ENCODE results near the gene CASKIN2. TPM values are rescaled to one million over a fixed set of nuclear protein-coding genes. Genes with fewer than 3 reads are reported as not detected.

The CASKIN2 gene
- total RNA-seq, 1 donor from 2014 or later = 34.3 TPM

DNA sequence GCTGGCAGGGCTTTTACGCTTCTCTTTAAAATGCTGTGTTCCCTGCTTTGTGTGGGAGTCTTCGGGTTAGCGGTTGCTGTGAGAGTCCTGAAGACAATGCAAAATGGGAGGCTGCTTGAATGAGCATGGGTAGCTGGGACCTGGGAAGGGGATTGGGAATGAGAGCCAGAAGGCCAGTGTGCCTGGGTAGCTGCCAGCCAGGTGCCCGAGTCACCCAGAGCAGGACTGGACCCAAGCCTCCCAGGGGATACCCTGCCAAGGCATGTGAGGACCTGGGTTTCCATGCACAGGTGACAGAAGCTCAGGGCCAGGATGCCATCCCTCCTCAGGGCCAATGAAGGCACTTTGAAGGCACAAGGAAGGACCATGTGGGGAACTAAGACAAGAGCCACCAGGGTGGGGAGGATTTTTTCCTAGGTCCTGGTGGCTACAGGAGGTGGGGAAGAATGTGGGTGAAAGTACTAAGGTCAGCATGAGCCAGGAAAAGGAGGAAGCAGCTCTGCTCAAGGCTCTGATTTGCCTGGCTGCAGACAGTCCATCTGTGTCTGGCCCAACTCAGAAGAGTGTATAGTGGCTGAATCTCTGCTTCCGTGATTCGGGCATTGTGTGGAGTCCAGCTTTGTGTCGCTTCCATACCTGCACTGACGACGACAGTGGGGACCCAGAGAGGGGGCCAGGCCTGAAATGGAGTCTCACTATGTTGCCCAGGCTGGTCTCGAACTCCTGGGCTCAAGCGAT, 38.4 kb downstream of the CASKIN2 start:
- Histone ChIP-seq H3K4me1 (peaks cover 85% of the 10 kb centered on the region), H3K27me3 (ENCODE audit: low read depth) (no peaks in the 10 kb centered on the region), H3K4me3 (peak overlapping the region; percentile 46), H3K36me3 (peaks cover 13% of the 10 kb centered on the region), H3K27ac (replicated peaks) (peak overlapping the region; percentile 88), H3K9me3 (replicated peaks) (no peaks in the 10 kb centered on the region)
- TF ChIP-seq, protein P1, sequence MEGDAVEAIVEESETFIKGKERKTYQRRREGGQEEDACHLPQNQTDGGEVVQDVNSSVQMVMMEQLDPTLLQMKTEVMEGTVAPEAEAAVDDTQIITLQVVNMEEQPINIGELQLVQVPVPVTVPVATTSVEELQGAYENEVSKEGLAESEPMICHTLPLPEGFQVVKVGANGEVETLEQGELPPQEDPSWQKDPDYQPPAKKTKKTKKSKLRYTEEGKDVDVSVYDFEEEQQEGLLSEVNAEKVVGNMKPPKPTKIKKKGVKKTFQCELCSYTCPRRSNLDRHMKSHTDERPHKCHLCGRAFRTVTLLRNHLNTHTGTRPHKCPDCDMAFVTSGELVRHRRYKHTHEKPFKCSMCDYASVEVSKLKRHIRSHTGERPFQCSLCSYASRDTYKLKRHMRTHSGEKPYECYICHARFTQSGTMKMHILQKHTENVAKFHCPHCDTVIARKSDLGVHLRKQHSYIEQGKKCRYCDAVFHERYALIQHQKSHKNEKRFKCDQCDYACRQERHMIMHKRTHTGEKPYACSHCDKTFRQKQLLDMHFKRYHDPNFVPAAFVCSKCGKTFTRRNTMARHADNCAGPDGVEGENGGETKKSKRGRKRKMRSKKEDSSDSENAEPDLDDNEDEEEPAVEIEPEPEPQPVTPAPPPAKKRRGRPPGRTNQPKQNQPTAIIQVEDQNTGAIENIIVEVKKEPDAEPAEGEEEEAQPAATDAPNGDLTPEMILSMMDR (IDR thresholded peaks at IDR 0.05; ENCODE audit: borderline replicate concordance) = no peak
- intact Hi-C loops (cut with micrococcal nuclease) = no loop called here
- DNase-seq = no peak

DNA sequence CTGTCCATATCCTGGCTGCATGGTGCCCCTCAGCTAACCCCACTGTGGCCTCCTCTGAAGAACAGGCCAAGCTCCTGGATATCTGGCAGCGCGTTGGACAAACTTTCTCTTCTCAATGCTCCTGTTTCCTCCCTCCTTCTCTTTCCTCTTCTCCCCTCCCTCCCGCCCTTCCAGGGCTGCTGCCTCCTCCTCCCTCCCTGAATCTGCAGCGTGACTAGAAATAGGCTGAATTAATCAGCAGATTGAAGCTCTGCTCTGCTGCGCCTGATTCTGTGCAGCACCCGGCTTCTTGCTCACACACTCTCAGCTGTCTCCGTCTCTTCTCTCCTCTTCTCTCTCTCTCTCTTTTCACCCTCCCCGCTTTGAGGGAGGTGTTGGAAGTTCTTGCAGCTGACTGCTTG, 39.1 kb downstream of the CASKIN2 start:
- peaks cover 16% of the 10 kb centered on the region for H3K36me3 ChIP-seq
- peak overlapping the region; percentile 88 for H3K27ac ChIP-seq (replicated peaks)
- DNase-seq = no peak
- H3K4me1 ChIP-seq = peaks cover 79% of the 10 kb centered on the region
- peak overlapping the region; percentile 46 for H3K4me3 ChIP-seq
- no peaks in the 10 kb centered on the region for H3K27me3 ChIP-seq (ENCODE audit: low read depth)
- TF ChIP-seq, protein P1 (IDR thresholded peaks at IDR 0.05; ENCODE audit: borderline replicate concordance) = no peak
- H3K9me3 ChIP-seq (replicated peaks) = no peaks in the 10 kb centered on the region
- intact Hi-C loops (cut with micrococcal nuclease) = no loop called here

DNA sequence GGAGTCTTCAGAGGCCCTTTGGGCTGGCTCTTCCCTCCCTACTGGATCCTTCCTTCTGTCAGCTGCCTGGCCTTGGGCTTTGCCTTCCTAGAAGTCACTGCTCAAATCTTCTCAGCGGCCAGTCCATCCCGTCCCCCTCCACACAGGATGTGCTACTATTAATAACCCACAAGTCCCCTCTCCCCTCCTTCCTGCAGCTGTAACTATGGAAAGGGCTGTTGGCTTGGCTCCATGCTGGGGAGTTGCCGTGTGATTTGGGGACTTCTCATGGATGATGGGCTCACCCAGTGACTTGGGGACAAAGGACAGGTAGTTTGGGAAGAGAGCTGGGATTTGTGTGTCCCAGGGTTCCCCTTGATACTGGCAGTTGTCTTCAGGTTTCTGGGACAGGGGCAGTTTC, 39.5 kb downstream of the CASKIN2 start:
- Histone ChIP-seq H3K36me3 (peaks cover 16% of the 10 kb centered on the region), H3K27ac (replicated peaks) (peak overlapping the region; percentile 88), H3K27me3 (ENCODE audit: low read depth) (no peaks in the 10 kb centered on the region), H3K9me3 (replicated peaks) (no peaks in the 10 kb centered on the region), H3K4me1 (peaks cover 75% of the 10 kb centered on the region), H3K4me3 (peak overlapping the region; percentile 46)
- TF ChIP-seq, protein P1 (IDR thresholded peaks at IDR 0.05; ENCODE audit: borderline replicate concordance) = no peak
- DNase-seq = peak; percentile 51
- intact Hi-C loops (cut with micrococcal nuclease) = no loop called here

DNA sequence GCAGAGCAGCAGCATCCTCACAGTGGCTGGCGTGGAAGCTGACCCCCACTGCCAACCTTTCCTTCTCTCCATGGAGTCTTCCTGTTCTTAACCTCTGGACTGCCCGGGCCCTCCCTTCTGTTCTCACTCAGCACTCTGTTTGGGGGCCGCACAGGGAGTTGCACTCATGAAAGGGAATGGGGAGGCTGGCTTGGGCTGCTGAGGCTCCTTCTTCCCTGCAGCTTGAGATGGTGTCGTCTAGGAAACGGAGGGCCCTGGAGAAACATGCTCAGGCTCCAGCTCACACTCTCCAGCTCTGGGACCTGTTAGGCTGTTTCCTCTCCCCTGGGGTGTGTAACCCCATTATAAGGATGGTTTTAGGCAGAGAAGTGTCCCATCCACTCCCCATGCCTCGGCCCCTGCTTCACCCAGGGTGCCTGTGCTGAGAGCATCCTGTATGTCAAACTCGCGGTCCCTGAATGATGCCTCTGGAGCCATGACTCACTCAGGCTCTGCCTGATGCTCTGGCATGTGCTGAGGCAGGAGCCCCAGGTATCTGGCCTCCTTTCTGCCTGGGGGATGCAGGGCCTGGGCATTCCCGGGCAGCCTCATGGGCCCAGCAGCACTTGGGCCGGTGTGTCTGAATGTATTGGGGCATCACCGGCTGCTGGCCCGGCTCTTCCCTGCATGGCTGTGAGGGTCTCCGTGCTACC, 40.0 kb downstream of the CASKIN2 start:
- Histone ChIP-seq H3K27me3 (ENCODE audit: low read depth) (no peaks in the 10 kb centered on the region), H3K27ac (replicated peaks) (peak overlapping the region; percentile 88), H3K4me1 (peaks cover 73% of the 10 kb centered on the region), H3K4me3 (peak overlapping the region; percentile 46), H3K36me3 (peaks cover 16% of the 10 kb centered on the region), H3K9me3 (replicated peaks) (no peaks in the 10 kb centered on the region)
- TF ChIP-seq, protein P1 (IDR thresholded peaks at IDR 0.05; ENCODE audit: borderline replicate concordance) = no peak
- intact Hi-C loops (cut with micrococcal nuclease) = no loop called here
- DNase-seq = no peak

DNA sequence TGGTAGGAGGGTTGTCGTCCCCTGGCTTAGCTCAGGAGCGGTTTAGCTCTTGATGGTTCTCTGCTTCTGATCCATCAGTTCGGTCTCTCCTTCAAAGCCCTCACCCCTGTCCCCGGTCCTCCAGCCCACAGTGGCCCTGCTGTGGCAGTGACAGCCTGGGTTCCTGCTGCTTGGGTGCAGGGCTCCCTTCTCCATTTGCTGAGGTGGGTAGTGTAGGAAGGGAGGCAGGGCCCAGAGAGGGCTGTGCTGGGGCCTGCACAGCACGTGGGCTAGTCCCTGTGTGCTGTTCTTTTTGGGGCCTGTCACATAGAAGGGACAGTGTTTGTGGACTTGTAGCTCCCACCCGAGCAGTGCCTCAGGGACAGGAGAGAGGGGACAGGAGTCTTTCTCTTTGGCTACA, 40.6 kb downstream of the CASKIN2 start:
- TF ChIP-seq, protein P1 (IDR thresholded peaks at IDR 0.05; ENCODE audit: borderline replicate concordance) = no peak
- Histone ChIP-seq H3K27ac (replicated peaks) (peak overlapping the region; percentile 88), H3K36me3 (peaks cover 16% of the 10 kb centered on the region), H3K4me1 (peaks cover 69% of the 10 kb centered on the region), H3K9me3 (replicated peaks) (no peaks in the 10 kb centered on the region), H3K27me3 (ENCODE audit: low read depth) (no peaks in the 10 kb centered on the region), H3K4me3 (no peak overlapping the region)
- intact Hi-C loops (cut with micrococcal nuclease) = no loop called here
- DNase-seq = no peak
